RKO (cell line): ENCODE data around the gene PRND.
A peak's percentile ranks its signal among the peaks of the same experiment; 100 is the strongest.
"Not testable (repeated sequence)": the region's sequence is repeated elsewhere in the genome, so short reads cannot be mapped to it uniquely, and the experiment has no call there.

Source experiments
- DNase-seq: peaks from one replicate; pipeline ENCODE4 v3.0.0-alpha.2; 2016; ENCODE audit warnings: low spot score

PRND gene

DNA sequence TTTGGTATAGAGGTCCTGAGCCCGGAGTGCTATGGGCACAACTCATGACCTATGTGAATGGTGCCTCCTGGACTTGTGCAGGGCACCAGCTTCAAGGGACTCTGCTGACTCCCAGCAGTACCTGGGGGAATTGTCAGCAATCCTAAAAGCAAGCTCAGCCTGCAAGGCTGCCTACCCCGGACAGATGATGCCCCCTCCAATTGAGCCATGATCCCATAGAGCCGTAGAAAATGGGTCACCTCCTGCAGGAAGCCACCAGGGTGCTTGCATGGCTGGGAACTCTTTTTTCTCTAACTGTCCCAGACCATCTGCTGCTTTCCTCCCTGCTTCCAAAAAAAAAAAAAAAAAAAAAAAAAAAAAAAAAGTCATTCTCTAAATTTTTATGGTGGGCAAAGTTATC lies 12.9 kb upstream of the PRND start:
- DNase-seq: no peak

GRCh38 chr20:4709261-4710105 lies 12.2 kb upstream of the PRND start:
- DNase-seq: no peak

- no peak for DNase-seq
Measured at GRCh38 chr20:4710106-4710475, 11.6 kb upstream of the PRND start.

GRCh38 chr20:4711511-4711910 lies 10.2 kb upstream of the PRND start:
- no peak for DNase-seq

DNA sequence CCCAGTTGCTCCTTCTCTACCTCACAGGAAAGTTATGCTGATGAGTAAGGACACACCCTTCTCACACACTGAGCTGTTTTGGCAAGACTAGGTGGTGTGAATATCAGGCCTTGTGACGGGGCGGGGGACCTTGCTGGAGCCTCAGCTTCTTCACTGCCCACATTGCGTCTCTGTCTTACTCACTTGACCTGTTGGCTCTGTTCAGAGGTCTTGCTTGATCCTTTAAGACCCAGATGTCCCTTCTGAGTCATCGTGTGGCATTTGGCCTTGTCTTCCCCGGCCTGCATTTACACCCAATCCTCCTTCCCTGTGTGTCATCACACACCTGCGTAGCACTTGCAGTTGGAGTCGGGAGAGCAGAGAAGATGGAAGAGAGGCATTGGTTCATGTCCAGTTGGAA lies 8.3 kb upstream of the PRND start:
- peak; percentile 44 for DNase-seq

GRCh38 chr20:4714818-4715217 lies 6.9 kb upstream of the PRND start:
- no peak for DNase-seq

DNA sequence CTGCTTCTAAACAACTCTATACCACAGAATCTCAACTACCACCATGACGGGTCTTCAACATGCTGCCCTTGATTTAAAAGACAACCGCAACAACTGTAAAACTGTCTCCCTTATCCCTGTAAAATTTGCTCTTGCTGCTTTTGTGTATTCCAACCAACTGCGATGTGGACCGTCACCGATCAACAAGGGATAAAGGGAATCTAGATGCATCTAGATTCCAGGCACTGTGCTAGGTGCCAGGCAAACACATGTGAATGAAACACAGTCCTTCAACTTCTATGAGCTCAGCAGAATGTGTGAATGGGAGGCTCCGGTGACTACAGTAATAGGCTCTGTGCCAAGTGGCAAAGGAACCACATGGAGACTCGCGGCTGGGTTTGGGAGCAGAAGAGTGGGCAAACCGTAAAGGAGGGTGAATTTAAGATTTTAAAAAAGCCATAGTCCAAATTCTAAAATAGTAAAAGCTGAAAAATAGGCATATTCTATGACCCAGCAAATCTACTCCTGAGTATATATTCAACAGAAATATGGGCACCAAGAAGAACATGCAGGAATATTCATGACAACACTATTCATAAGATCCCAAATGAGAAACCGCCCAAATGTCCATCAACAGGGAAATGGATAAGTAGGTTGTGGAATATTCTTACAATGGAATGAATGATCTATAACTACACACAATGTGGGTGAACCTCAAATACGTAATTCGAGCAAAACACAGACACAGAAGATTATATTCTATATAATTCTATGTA lies 3.7 kb upstream of the PRND start:
- DNase-seq: peak; percentile 32

GRCh38 chr20:4719190-4719589 lies 2.5 kb upstream of the PRND start:
- no peak for DNase-seq

DNA sequence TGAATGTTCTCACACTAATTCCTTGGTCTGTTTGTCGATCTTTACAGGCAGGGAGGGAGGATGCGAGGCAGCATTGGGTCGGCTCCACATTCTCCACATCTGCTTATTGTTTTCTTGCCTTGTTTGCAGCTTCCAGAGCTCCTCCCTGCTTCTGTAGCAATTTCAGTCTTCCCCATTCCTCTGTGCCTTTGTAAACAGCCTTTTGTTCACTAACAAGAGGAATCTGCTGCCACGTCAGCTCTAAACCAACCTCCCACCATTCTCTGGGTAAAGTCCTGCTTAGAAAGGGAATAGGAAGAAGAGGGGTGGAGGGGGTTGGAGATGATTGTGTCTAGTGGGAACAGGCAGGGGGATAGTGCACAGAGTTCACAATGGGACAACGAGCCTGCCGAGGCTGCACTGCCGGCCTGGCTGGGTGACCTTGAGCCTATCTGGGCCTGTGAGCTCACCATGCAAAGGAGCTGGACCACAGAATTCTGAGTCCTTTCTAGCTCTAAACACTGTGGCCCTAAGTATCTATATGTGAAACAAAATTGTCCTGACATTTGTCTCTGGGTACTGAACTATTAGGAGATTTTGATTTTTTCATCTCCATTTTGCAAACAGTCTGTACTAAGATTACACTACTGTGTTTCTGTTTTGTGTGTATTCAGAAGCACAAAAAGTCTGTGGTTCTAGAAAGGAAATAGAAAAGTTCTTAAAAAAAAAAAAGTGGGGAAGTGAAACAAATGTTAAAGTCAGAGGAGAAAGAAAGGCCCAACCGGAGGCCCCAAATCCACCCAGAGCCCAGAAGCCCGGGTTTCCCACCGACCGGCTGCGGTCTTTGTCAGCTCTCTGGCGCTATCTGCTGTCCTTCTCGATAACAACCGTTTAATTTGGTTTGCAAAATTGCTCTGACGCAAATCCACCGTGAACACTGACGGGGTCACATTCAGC lies 1.4 kb upstream of the PRND start:
- peak; percentile 72 for DNase-seq

- no peak for DNase-seq
Measured at GRCh38 chr20:4720977-4721349, 746 bp upstream of the PRND start.

- DNase-seq: no peak
Measured at GRCh38 chr20:4722571-4722970, 862 bp downstream of the PRND start.

GRCh38 chr20:4722993-4723392 lies 1.3 kb downstream of the PRND start:
- DNase-seq: no peak

GRCh38 chr20:4723553-4723952 lies 1.8 kb downstream of the PRND start:
- DNase-seq: not testable (repeated sequence)

DNA sequence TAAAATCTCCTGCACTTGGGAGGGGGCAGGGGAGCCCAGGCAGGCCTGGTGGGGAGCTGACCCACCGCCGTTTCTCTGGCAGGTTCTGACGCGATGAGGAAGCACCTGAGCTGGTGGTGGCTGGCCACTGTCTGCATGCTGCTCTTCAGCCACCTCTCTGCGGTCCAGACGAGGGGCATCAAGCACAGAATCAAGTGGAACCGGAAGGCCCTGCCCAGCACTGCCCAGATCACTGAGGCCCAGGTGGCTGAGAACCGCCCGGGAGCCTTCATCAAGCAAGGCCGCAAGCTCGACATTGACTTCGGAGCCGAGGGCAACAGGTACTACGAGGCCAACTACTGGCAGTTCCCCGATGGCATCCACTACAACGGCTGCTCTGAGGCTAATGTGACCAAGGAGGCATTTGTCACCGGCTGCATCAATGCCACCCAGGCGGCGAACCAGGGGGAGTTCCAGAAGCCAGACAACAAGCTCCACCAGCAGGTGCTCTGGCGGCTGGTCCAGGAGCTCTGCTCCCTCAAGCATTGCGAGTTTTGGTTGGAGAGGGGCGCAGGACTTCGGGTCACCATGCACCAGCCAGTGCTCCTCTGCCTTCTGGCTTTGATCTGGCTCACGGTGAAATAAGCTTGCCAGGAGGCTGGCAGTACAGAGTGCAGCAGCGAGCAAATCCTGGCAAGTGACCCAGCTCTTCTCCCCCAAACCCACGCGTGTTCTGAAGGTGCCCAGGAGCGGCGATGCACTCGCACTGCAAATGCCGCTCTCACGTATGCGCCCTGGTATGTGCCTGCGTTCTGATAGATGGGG lies 3.0 kb downstream of the PRND start:
- no peak for DNase-seq

DNA sequence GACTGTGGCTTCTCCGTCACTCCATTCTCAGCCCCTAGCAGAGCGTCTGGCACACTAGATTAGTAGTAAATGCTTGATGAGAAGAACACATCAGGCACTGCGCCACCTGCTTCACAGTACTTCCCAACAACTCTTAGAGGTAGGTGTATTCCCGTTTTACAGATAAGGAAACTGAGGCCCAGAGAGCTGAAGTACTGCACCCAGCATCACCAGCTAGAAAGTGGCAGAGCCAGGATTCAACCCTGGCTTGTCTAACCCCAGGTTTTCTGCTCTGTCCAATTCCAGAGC lies 3.5 kb downstream of the PRND start:
- no peak for DNase-seq

GRCh38 chr20:4726710-4727397 lies 5.1 kb downstream of the PRND start:
- peak; percentile 62 for DNase-seq

DNA sequence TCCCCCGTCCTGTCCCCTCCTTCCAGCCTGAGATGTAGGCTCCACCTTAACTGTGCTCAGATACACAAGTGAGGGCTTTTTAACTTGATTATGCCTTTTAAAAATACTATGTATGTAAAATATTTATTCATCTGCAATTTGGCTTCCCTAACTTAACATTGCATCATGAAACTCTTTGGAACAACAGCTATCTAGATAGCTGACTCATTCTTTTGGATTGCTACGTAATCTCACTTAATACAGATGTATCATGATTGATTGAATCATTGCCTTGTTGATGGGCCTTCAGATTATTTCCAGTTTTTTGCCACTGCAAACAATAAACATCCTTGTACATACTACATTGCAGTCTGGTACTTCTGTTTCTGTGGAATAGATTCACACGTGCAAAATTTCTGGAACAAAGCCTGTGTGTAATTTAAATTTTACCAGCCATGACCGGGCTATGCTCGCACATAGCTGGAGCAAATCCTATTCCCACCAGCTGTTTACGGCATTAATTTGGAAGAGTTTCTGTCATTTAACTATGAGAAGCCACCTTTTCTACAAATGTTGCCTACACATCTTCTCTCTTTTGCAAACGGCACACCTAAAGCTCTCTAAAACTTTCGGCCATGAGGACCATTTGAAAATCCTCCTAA lies 6.5 kb downstream of the PRND start:
- DNase-seq: peak; percentile 34

DNA sequence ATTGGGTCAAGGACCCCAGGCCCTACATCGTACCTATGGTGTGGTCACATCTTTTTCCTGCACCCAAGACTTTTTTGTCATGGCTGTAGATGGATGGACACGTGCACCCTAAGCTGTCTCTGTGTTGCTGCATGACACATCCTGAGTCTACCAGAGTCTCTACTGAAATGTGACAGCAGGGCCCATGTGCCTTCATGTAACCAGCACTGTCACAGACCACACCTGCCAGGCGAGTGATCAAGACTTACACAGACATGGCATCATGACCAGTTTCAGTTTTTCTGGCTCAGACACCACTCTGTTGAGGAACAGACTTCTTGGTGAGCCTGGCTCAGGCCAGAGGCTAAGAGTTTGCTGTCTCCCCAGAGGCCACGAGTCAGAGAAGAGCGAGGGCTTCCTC lies 7.6 kb downstream of the PRND start:
- DNase-seq: peak; percentile 23

- no peak for DNase-seq
Measured at GRCh38 chr20:4730780-4731179, 9.1 kb downstream of the PRND start.

DNA sequence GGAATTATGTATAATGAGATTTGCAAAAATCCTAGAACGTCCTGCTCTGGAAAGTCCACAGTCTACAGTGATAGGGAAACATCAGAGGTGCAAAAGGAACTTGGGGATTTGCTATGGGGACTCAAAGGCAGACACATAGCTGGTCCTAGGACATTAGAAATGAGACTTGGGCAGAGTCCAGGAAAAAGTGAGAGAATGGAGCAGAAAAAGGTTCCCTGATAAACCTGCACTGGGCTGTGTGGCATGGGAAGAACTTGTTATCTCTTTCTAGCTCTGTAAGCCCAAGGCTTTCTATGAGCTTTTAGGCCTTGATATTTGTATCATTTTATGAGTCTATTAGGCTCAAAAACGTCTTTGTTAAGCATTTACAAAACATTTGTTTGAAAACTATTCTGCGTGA lies 15.2 kb downstream of the PRND start:
- no peak for DNase-seq
